Omental fat pad (tissue), 4 donors: ENCODE results near the gene PPP1R1B. TPM values are rescaled to one million over a fixed set of nuclear protein-coding genes. Genes with fewer than 3 reads are reported as not detected.

Experiments
- ATAC-seq: fragments of 150-250 bp; one replicate; pipeline ENCODE4 v1.9.1; 2016; ENCODE audit warnings: mild to moderate bottlenecking, moderate library complexity; ENCODE audit not compliant: low FRiP score
- DNase-seq: peaks from one replicate; pipeline ENCODE4 v3.0.0-alpha.2; 2019; ENCODE audit warnings: low spot score
- CTCF ChIP-seq, 3 donors: fragments of 450-650 bp; IDR thresholded peaks; one replicate each; pipeline ENCODE4 v1.5.1; 2016 to 2017; ENCODE audit warnings: antibody characterized with exemption in 3 of 3, mild to moderate bottlenecking in 3 of 3, moderate library complexity in 2 of 3
- total RNA-seq, 4 donors: library from RNA; depleted of rRNA; stranded (reverse); fragments of >200 nt; gene quantifications; one replicate each; pipeline ENCODE4 v1.1.0, GENCODE V29; 2016

The PPP1R1B gene
- total RNA-seq, 4 donors from 2014 or later: 13.9 to 27.0 (median 19.1) TPM

GRCh38 chr17:39683295-39683939 lies 56.7 kb downstream of the PPP1R1B start:
- TF ChIP-seq CTCF (IDR thresholded peaks at IDR 0.05): no peak
- DNase-seq (no peak), ATAC-seq (no peak)

- ATAC-seq (no peak), DNase-seq (no peak)
- no peak for TF ChIP-seq CTCF (IDR thresholded peaks at IDR 0.05)
Observed at GRCh38 chr17:39684369-39685192, 57.8 kb downstream of the PPP1R1B start.

Other genes starting within 250 kb of the PPP1R1B start
- 10 to 100 TPM; 10.4 to 29.6 (median 17.2) TPM for gene FBXL20, start 225.3 kb upstream of the PPP1R1B start, total RNA-seq
- 10 to 100 TPM; 21.4 to 34.0 (median 29.0) TPM for gene MED1, start 175.7 kb upstream of the PPP1R1B start, total RNA-seq
- 10 to 100 TPM; 25.7 to 49.2 (median 38.1) TPM for gene CDK12, start 165.5 kb upstream of the PPP1R1B start, total RNA-seq
- under 1 TPM in 1 of 4 donors, not detected in 3; 0.06 TPM for gene NEUROD2, start 19.0 kb upstream of the PPP1R1B start, total RNA-seq
- 10 to 100 TPM; 24.9 to 75.5 (median 36.5) TPM for gene STARD3, start 10.2 kb downstream of the PPP1R1B start, total RNA-seq
- 1 to 10 TPM in 1 of 4 donors, under 1 TPM in 2, not detected in 1; 0.19 to 1.7 (median 0.60) TPM for gene TCAP, start 38.4 kb downstream of the PPP1R1B start, total RNA-seq
- 10 to 100 TPM in 1 of 4 donors, 1 to 10 TPM in 2, under 1 TPM in 1; 0.44 to 16.7 (median 1.9) TPM for gene PNMT, start 41.5 kb downstream of the PPP1R1B start, total RNA-seq
- 10 to 100 TPM in 2 of 4 donors, 1 to 10 TPM in 2; 8.2 to 12.8 (median 11.0) TPM for gene PGAP3, start 61.1 kb downstream of the PPP1R1B start, total RNA-seq
- 10 to 100 TPM; 13.8 to 23.8 (median 15.7) TPM for gene ERBB2, start 73.1 kb downstream of the PPP1R1B start, total RNA-seq
- gene MIEN1, start 103.6 kb downstream of the PPP1R1B start, total RNA-seq: 10 to 100 TPM; 33.9 to 60.8 (median 52.5) TPM
- 10 to 100 TPM in 3 of 4 donors, not detected in 1; 13.0 to 19.3 (median 14.0) TPM for gene GRB7, start 111.0 kb downstream of the PPP1R1B start, total RNA-seq
- 1 to 10 TPM; 2.9 to 8.3 (median 4.5) TPM for gene IKZF3, start 237.4 kb downstream of the PPP1R1B start, total RNA-seq
- not detected for gene ZPBP2, start 241.2 kb downstream of the PPP1R1B start, total RNA-seq